ENCODE results near the gene PADI1. TPM values are rescaled to one million over a fixed set of nuclear protein-coding genes. Genes with fewer than 3 reads are reported as not detected.
A peak's percentile ranks its signal among the peaks of the same experiment; 100 is the strongest.

PADI1 gene
- total RNA-seq, 1 donor from 2014 or later: not detected

DNA sequence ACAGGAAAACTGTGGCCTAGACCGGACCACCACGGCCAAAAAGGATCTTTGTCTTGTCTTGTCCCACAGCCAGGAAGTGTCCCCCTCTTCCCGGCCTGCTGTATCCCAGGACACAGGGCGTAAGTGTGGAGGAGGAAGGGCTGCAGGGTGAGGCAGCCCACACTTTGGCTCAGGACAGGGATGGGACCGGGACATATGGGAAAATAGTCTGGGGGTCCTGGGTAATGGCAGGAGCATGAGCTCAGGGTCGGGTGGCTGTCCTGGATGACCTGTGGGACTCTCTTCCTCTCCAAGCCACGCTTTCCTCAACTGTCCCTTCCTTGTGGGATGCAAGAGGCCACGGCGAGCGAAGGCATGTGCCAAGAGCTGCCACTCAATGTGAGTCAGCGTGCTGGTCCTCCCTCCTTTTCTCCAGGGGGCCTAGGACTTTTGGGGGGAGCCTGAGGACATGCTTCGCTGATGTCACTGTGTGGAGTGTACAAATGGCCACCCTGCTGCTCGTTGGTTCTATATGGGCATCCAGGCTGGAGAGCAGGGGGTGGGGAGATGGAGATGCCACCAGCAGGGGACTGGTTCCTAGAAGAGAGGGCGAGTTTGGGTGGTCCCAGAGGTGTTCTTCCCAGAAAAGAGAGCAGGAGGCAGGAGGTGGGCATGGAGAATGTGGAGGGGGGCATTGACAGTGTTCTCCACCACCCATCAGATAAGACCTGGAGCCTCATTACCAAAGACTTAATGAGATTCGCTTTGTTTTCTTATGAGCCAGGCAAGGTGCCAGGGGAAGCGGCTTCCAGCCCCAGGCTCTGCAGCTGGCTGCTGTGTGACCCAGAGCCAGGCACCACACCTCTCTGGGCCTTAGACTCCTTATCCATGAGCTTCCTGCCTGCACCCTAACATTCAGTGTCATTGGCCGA, 11.5 kb upstream of the PADI1 start:
- DNase-seq (ENCODE audit: low spot score): no peak
- no peak for ATAC-seq

GRCh38 chr1:17194133-17194475, 10.8 kb upstream of the PADI1 start:
- ATAC-seq (no peak), DNase-seq (ENCODE audit: low spot score) (no peak)
- intact Hi-C loops (cut with DNase I): no loop called here

More for the DNA sequence above, 11.5 kb upstream of the PADI1 start:
- intact Hi-C loops (cut with DNase I): no loop called here

DNA sequence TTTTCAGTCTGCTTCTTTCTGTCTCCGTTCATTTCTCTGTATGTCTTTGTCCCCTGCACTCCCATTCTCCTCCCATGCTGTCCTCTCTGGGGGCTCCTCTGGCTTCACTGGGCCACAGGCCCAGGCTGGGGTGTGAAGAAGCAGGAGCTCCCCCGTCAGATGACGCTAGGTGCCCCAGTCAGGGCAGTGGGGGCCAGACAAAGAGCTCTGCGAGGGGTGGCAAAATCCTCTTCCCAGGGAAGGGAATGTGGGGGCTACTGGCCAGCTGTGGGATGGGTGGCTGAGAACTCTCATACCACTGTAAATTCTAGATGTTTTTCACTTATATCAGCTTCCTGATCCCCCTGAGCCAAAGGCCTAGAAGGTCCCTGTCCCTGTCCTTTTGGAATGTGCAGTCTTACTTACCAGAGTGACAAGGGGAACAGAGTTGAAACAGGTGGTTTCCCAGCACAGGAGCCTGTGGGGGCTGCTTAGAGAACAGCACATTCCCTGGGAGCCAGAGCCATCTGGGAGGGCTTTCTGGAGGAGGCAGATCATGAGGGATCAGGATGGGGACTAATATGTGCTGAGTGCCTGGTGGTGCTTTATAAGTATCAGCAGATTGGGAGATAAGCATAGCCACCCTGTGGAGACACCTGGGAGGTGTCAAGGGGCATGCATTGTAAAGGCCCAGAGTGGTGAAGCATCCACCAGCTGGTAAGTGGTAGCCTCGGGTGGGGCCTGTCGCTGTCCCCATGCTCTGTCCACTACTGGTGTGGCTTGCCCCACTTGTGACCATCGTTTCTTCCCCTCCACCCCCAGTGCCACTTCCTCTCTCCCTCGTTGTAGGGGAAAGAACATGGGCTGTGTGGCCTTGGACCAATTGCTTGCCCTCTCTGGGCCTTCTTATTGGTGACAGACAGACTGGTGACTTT, 10.1 kb upstream of the PADI1 start:
- no peak for ATAC-seq
- intact Hi-C loops (cut with DNase I): no loop called here
- DNase-seq (ENCODE audit: low spot score): no peak

DNA sequence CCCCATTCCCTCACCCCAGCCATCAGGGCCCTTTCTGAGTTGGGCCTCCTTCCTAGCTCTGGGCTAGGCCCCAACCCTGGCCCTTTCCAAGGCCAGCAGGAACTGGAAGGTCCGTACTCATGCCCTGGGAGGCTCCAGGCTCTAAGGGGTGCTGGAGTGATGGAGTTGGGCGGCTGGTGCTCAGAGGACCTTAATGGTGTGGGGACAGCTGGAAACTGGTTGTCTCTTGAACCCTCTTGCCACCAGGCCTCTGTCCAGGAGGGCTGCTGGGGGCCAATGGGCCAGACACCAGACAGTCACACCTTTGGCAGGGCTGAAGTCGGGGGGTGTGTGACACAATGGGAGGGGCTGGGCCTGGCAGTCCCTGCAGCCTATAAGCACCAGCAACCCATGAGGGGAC, 9.2 kb upstream of the PADI1 start:
- ATAC-seq (no peak), DNase-seq (ENCODE audit: low spot score) (peak; percentile 48)
- intact Hi-C loops (cut with DNase I): no loop called here

- intact Hi-C loops (cut with DNase I): no loop called here
- peak; percentile 47 for DNase-seq (ENCODE audit: low spot score)
- ATAC-seq: no peak
Measured at GRCh38 chr1:17196496-17197185, 8.3 kb upstream of the PADI1 start.

DNA sequence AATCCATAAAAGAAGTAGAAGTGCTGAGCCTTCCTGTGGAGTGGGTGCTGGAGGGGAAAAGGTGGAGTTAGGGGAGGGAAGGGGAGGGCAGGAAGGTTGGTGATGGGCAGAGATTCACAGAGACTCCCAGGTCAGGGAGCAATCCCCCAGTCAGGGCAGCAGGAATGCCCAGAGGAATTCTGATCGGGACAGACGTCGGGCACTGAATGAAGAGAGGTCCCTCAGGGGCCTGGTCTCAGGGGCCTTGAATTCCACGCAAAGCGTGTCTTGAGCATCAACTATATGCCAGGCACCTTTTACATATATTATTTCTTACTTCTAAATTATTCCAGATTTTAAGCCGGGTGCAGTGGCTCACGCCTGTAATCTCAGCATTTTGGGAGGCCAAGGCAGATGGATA, 7.2 kb upstream of the PADI1 start:
- DNase-seq (ENCODE audit: low spot score): peak; percentile 31
- intact Hi-C loops (cut with DNase I): no loop called here
- no peak for ATAC-seq

DNA sequence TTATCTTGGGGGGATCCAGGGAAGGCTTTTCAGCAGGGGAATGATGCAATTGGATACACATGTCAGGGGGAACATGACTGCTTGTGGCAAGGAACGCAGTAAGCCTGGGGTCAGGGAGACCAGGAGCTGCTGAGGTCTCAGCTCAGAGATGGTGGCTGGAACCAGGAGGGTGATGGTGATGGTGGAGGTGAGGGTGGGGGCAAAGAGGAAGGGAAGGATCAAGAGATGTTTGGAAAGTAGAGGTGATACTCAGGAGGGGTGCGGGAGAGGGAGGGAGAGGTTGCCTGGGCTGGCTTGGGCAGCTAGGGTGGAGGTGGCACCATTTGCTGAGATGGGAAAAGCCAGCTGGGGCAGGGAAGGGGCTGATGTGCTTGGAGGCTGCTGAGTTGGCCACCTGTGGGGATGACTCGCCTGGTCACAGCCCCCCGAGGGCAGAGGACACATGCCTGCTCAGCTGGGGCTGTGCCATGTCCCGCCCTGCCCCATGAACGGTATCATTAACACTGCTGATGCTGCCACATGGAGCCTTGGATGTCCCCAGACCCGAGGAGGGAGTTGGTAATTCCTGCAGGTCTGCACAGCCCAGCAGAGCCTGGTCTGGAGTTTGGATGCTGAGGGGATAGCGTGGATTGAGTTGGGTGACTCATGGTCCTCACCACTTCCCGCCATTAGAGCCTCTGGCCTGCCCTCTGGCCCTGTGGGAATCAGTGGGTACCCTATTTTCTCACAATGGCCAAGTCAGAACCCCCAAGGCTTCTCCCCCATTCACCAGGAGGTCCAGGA, 6.3 kb upstream of the PADI1 start:
- DNase-seq (ENCODE audit: low spot score) (peak; percentile 41), ATAC-seq (no peak)
- intact Hi-C loops (cut with DNase I): no loop called here

GRCh38 chr1:17199267-17200044, 5.5 kb upstream of the PADI1 start:
- no peak for DNase-seq (ENCODE audit: low spot score)
- no peak for ATAC-seq
- intact Hi-C loops (cut with DNase I): no loop called here

- DNase-seq (ENCODE audit: low spot score): no peak
- intact Hi-C loops (cut with DNase I): no loop called here
- no peak for ATAC-seq
Measured at GRCh38 chr1:17200246-17200645, 4.7 kb upstream of the PADI1 start.

DNA sequence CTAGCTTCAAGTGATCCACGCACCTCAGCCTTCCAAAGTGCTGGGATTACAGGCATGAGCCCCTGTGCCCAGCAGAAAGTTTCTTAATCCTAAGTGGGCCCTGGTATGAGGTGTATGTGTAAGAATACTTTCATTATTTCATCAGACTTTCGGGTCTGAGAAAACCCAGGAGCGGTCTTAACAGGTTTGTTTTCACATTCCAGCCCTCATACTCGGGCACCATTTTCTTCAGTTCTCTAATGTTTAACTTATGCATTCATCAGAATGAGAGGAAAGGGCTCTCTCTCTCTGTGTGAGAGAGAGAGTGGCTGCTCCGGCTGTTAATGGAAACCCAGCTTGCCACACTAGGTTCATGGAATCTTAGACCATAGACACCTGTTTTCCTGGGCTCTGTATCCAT, 4.2 kb upstream of the PADI1 start:
- ATAC-seq: no peak
- intact Hi-C loops (cut with DNase I): no loop called here
- no peak for DNase-seq (ENCODE audit: low spot score)

GRCh38 chr1:17201201-17202021, 3.5 kb upstream of the PADI1 start:
- ATAC-seq (peak; percentile 34), DNase-seq (ENCODE audit: low spot score) (peak; percentile 32)
- intact Hi-C loops (cut with DNase I): no loop called here

- DNase-seq (ENCODE audit: low spot score): no peak
- intact Hi-C loops (cut with DNase I): no loop called here
- ATAC-seq: no peak
Measured at GRCh38 chr1:17205652-17206051, 724 bp downstream of the PADI1 start.

GRCh38 chr1:17206196-17206595, 1.3 kb downstream of the PADI1 start:
- intact Hi-C loops (cut with DNase I): no loop called here
- DNase-seq (ENCODE audit: low spot score) (no peak), ATAC-seq (no peak)

GRCh38 chr1:17207046-17207445, 2.1 kb downstream of the PADI1 start:
- peak; percentile 79 for ATAC-seq
- intact Hi-C loops (cut with DNase I): no loop called here
- DNase-seq (ENCODE audit: low spot score): peak; percentile 75

DNA sequence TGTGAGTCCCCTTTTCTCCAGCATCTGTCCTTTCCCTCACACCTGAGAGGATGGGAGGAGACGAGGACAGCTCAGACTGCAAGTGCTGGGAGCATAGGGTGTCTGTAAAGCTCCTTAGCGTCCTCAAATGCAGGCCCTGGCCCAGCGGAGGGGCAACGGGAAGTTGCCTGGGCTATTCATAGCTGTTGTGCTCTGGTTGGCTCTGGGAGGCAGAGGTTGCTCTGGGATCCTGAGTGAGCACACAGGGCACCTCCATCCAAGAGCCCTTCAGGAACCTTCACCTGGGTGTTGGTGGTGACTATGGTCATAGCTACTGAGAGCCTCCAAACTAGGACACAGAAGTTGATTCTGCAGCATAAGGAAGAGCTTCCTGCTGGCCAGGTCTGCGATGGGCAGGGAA, 2.6 kb downstream of the PADI1 start:
- peak; percentile 55 for ATAC-seq
- intact Hi-C loops (cut with DNase I): no loop called here
- DNase-seq (ENCODE audit: low spot score): no peak

- no peak for DNase-seq (ENCODE audit: low spot score)
- ATAC-seq: peak; percentile 41
- intact Hi-C loops (cut with DNase I): no loop called here
Measured at GRCh38 chr1:17207966-17208418, 3.1 kb downstream of the PADI1 start.

DNA sequence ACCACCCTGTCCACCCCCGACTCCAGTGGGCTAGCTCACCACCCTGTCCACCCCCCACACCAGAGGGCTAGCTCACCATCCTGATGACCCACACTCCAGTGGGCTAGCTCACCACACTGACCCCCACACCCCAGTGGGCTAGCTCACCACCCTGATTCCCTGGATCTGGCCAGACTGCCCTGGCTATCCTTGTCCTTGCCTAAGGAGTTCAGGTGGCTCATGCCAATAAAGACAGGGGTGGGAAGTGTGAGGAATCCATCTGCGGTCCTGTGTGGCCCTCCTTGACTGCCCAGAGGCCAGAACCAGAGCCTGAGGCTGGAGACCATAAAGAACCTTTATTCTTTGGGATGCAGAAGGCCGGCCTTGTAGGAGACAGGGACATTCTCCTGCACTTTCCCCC, 3.6 kb downstream of the PADI1 start:
- no peak for DNase-seq (ENCODE audit: low spot score)
- ATAC-seq: no peak
- intact Hi-C loops (cut with DNase I): no loop called here

Measured in sciatic nerve (tissue), 2 donors.